SK-N-MC (cell line): ENCODE data around the gene KLK7.

ENCODE experiments used
- FOXP2 ChIP-seq: optimal IDR thresholded peaks from 2 replicates; pipeline ENCODE3; 2011; ENCODE audit warnings: mild to moderate bottlenecking, moderate library complexity; ENCODE audit not compliant: insufficient read depth; ENCODE audit errors: extremely low read length, control extremely low read depth
- POLR2AphosphoS5 ChIP-seq: IDR thresholded peaks from 2 replicates; pipeline ENCODE4 v1.6.1; 2012; ENCODE audit warnings: mild to moderate bottlenecking, low read depth, low read length, borderline replicate concordance

DNA sequence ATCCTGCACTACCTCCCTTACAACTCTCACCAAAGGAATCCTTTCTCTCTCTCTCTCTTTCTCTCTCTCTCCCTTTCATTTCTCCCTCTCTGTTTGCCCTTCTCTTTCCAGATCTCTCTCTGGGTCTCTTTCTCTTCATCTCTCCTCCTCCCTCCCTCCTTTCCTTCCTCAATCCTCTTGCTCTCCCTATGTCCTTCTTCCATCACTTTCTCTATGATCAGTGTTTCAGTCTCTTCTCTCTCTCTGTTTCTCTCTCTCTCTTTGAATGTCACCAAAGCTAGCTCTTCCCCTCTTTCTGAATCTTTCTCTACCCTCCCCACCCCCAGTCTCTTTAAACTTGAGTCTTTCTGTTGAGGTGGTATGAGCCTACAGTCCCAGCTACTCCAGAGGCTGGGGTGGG, 52.7 kb downstream of the KLK7 start:
- no peak for TF ChIP-seq POLR2AphosphoS5
- no peak for TF ChIP-seq FOXP2
